H1 (cell line): ENCODE measurements around the gene GAB2. TPM values are rescaled to one million over a fixed set of nuclear protein-coding genes. Genes with fewer than 3 reads are reported as not detected.
A peak's percentile ranks its signal among the peaks of the same experiment; 100 is the strongest.

Experiments
- CTCF ChIA-PET: fragments of 300-600 bp; sonication (Branson Sonifier 250); formaldehyde crosslinking; loops from one replicate; lab custom pipeline; 2021; ENCODE audit not compliant: partially characterized antibody; lab: Charles Lee
- POLR2A ChIA-PET: fragments of 300-600 bp; sonication (Branson Sonifier 250); formaldehyde crosslinking; loops from one replicate; lab custom pipeline; 2021; ENCODE audit warnings: inconsistent platforms; ENCODE audit not compliant: partially characterized antibody; lab: Charles Lee
- DNase-seq, 2 experiments: peaks; one replicate each; pipeline versions ENCODE4 v3.0.0 to v3.0.0-alpha.2; 2010 to 2022; ENCODE audit warnings: low spot score in 2 of 2, low read depth in 1 of 2, mixed read lengths in 1 of 2
- FAIRE-seq: peaks from 2 replicates; lab custom pipeline; 2011; peaks lifted over from hg19 to GRCh38; lab: Jason Lieb, UNC
- H2AFZ ChIP-seq: 2 replicates; pipeline ENCODE4 v1.8.1; 2012; ENCODE audit warnings: low read length, inconsistent platforms
- H2AK5ac ChIP-seq: 2 replicates; pipeline ENCODE4 v1.6.1; 2013; ENCODE audit warnings: low read depth, low read length
- H2BK120ac ChIP-seq: replicated peaks from 2 replicates; pipeline ENCODE3; 2013; ENCODE audit warnings: low read depth, low read length, inconsistent platforms
- H2BK12ac ChIP-seq: 2 replicates; pipeline ENCODE4 v1.6.1; 2013; ENCODE audit warnings: low read depth, low read length
- H2BK15ac ChIP-seq: 2 replicates; pipeline ENCODE4 v1.6.1; 2013; ENCODE audit warnings: low read length
- H2BK20ac ChIP-seq: 2 replicates; pipeline ENCODE4 v1.6.1; 2013; ENCODE audit warnings: low read length
- H2BK5ac ChIP-seq: 2 replicates; pipeline ENCODE4 v1.6.1; 2013; ENCODE audit warnings: low read depth, low read length
- H3K14ac ChIP-seq: 2 replicates; pipeline ENCODE4 v1.6.1; 2013; ENCODE audit warnings: inconsistent platforms; ENCODE audit not compliant: insufficient read length
- H3K18ac ChIP-seq: 2 replicates; pipeline ENCODE4 v1.6.1; 2013; ENCODE audit warnings: low read length; ENCODE audit errors: extremely low read depth
- H3K23ac ChIP-seq: 2 replicates; pipeline ENCODE4 v1.6.1; 2013; ENCODE audit warnings: inconsistent platforms; ENCODE audit not compliant: insufficient read length
- H3K23me2 ChIP-seq: 2 replicates; pipeline ENCODE4 v1.6.1; 2013; ENCODE audit warnings: low read depth, low read length
- H3K27ac ChIP-seq: 2 replicates; pipeline ENCODE4 v1.6.1; 2011; ENCODE audit warnings: low read depth, low read length, inconsistent platforms
- H3K27me3 ChIP-seq, 4 experiments: replicated peaks in 1 of 4; 1 replicate in 1 of 4; 2 replicates in 3 of 4; pipeline versions ENCODE4 v1.6.1 to v1.8.1; 2011 to 2013; ENCODE audit warnings: low read length in 3 of 4, mild to moderate bottlenecking in 3 of 4, inconsistent platforms in 2 of 4, mixed read lengths in 2 of 4, moderate library complexity in 1 of 4; ENCODE audit not compliant: control insufficient read depth in 3 of 4, insufficient read depth in 3 of 4; ENCODE audit errors: extremely low read depth in 1 of 4
- H3K36me3 ChIP-seq, 4 experiments: 2 replicates each; pipeline versions ENCODE4 v1.6.1 to v1.8.1; 2011 to 2013; ENCODE audit warnings: mild to moderate bottlenecking in 4 of 4, low read length in 3 of 4, moderate library complexity in 2 of 4, control low read depth in 1 of 4, inconsistent platforms in 1 of 4; ENCODE audit not compliant: insufficient read depth in 4 of 4, control insufficient read depth in 2 of 4
- H3K4ac ChIP-seq: replicated peaks from 2 replicates; pipeline ENCODE3; 2013; ENCODE audit warnings: low read length, low read depth, mixed read lengths, inconsistent platforms; ENCODE audit not compliant: insufficient read length
- H3K4me1 ChIP-seq, 4 experiments: replicated peaks in 1 of 4; 1 replicate in 1 of 4; 2 replicates in 3 of 4; pipeline versions ENCODE4 v1.6.1 to v1.8.1; 2011 to 2013; ENCODE audit warnings: low read length in 3 of 4, inconsistent platforms in 2 of 4, mixed read lengths in 1 of 4; ENCODE audit not compliant: insufficient read depth in 4 of 4, control insufficient read depth in 3 of 4
- H3K4me2 ChIP-seq, 2 experiments: 2 replicates each; pipeline versions ENCODE4 v1.6.1 to v1.8.1; 2011 to 2013; ENCODE audit warnings: low read depth in 2 of 2, low read length in 2 of 2, control low read depth in 1 of 2, inconsistent platforms in 1 of 2, mild to moderate bottlenecking in 1 of 2; ENCODE audit not compliant: insufficient read depth in 1 of 2
- H3K4me3 ChIP-seq, 4 experiments: fragments of 200-600, 300-600 bp in 1 of 4; sonication (generic), shearing (Covaris generic), sonication (Bioruptor Twin) in 1 of 4; 2 replicates each; pipeline versions ENCODE4 v1.5.1 to v1.8.1; 2011 to 2016; ENCODE audit warnings: low read length in 4 of 4, low read depth in 3 of 4, control low read depth in 2 of 4, inconsistent platforms in 2 of 4, mild to moderate bottlenecking in 2 of 4, mixed read lengths in 1 of 4, moderate library complexity in 1 of 4; ENCODE audit not compliant: insufficient read depth in 2 of 4; ENCODE audit errors: extremely low read depth in 1 of 4
- H3K56ac ChIP-seq: replicated peaks from 2 replicates; pipeline ENCODE3; 2013; ENCODE audit warnings: low read depth, mild to moderate bottlenecking, mixed read lengths, low read length, inconsistent platforms; ENCODE audit not compliant: insufficient read length
- H3K79me1 ChIP-seq: 2 replicates; pipeline ENCODE4 v1.6.1; 2013; ENCODE audit warnings: low read depth, low read length, control low read depth
- H3K79me2 ChIP-seq, 2 experiments: 2 replicates each; pipeline versions ENCODE4 v1.6.1 to v1.8.1; 2012 to 2013; ENCODE audit warnings: low read length in 2 of 2, mild to moderate bottlenecking in 2 of 2, inconsistent platforms in 1 of 2; ENCODE audit not compliant: insufficient read depth in 2 of 2, control insufficient read depth in 1 of 2
- H3K9ac ChIP-seq, 4 experiments: replicated peaks in 1 of 4; 1 replicate in 1 of 4; 2 replicates in 3 of 4; pipeline versions ENCODE4 v1.6.1 to v1.8.1; 2011 to 2013; ENCODE audit warnings: low read depth in 3 of 4, low read length in 3 of 4, control low read depth in 2 of 4, mild to moderate bottlenecking in 2 of 4, moderate library complexity in 2 of 4, inconsistent platforms in 1 of 4; ENCODE audit errors: extremely low read depth in 1 of 4
- H3K9me3 ChIP-seq, 2 experiments: 2 replicates each; pipeline versions ENCODE4 v1.6.1 to v1.8.1; 2012 to 2013; ENCODE audit warnings: mild to moderate bottlenecking in 2 of 2, moderate library complexity in 2 of 2, control low read depth in 1 of 2, inconsistent platforms in 1 of 2, low read depth in 1 of 2, low read length in 1 of 2, mixed read lengths in 1 of 2; ENCODE audit not compliant: insufficient read depth in 2 of 2
- H4K20me1 ChIP-seq, 2 experiments: replicated peaks in 1 of 2; 2 replicates each; pipeline versions ENCODE3 to v1.8.1; 2011 to 2013; ENCODE audit warnings: inconsistent platforms in 2 of 2, low read length in 2 of 2, mild to moderate bottlenecking in 1 of 2; ENCODE audit not compliant: insufficient read depth in 2 of 2, control insufficient read depth in 1 of 2
- H4K5ac ChIP-seq: 2 replicates; pipeline ENCODE4 v1.6.1; 2013; ENCODE audit warnings: low read length, low read depth, mixed read lengths, inconsistent platforms; ENCODE audit not compliant: insufficient read length
- H4K8ac ChIP-seq: 2 replicates; pipeline ENCODE4 v1.8.0; 2013; ENCODE audit warnings: mild to moderate bottlenecking, moderate library complexity, low read length, inconsistent platforms; ENCODE audit not compliant: insufficient read depth; ENCODE audit errors: extremely low read depth
- H4K91ac ChIP-seq: replicated peaks from 2 replicates; pipeline ENCODE3; 2013; ENCODE audit warnings: low read length, mixed read lengths, inconsistent platforms; ENCODE audit not compliant: insufficient read length
- KDM5A ChIP-seq: fragments of 200-600 bp; IDR thresholded peaks from 2 replicates; pipeline ENCODE4 v1.7.1; 2012; ENCODE audit warnings: mild to moderate bottlenecking, low read length, inconsistent platforms, mixed read lengths
- SAP30 ChIP-seq: fragments of 300-600 bp; sonication (generic); IDR thresholded peaks from 2 replicates; pipeline ENCODE4 v1.7.1; 2012; ENCODE audit warnings: low read length, moderate library complexity, mild to moderate bottlenecking, inconsistent platforms; ENCODE audit not compliant: insufficient read depth, insufficient replicate concordance
- SIN3A ChIP-seq, 2 experiments: IDR thresholded peaks in 1 of 2; conservative IDR thresholded peaks in 1 of 2; 2 replicates each; pipeline ENCODE4 v1.6.1; 2011 to 2012; ENCODE audit warnings: low read length in 2 of 2, improper control_type of control experiment in 1 of 2, low read depth in 1 of 2, mild to moderate bottlenecking in 1 of 2
- WGBS, 2 experiments: shearing (Covaris generic) in 1 of 2; methylation state at CpG; one replicate each; pipeline versions ENCODE4 v1.1.6 to v1.1.7; 2013 to 2015; ENCODE audit warnings: low lambda C conversion rate in 2 of 2, mixed read lengths in 2 of 2, inconsistent platforms in 1 of 2, low coverage in 1 of 2, missing lambda C conversion rate in 1 of 2; ENCODE audit not compliant: insufficient replicate concordance in 2 of 2, insufficient coverage in 1 of 2, insufficient read length in 1 of 2; ENCODE audit errors: extremely low coverage in 1 of 2, missing lambda C conversion rate in 1 of 2; 5-methylcytosine and 5-hydroxymethylcytosine counted together
- polyA plus RNA-seq, 7 experiments: library from polyadenylated mRNA; depleted of rRNA in 3 of 7; stranded (reverse) in 5 of 7; unstranded in 2 of 7; fragments of >200 nt in 5 of 7; fragments of 200-250 nt in 2 of 7; gene quantifications; 1 replicate in 5 of 7; 2 replicates in 1 of 7; 4 replicates in 1 of 7; pipeline versions ENCODE4 v1.2.1 to v1.2.3, GENCODE V29; 2011 to 2013; ENCODE audit warnings: missing spikeins in 2 of 7, mixed read lengths in 2 of 7
- total RNA-seq: library from RNA; stranded (reverse); fragmentation: NEBNext Ultra II Directional; extraction: Animal tissue kit (Norgen Biotek cat#: 25700); gene quantifications from 2 replicates; pipeline ENCODE4 v1.2.1, GENCODE V29; 2021
- TF ChIP-seq, protein P1 (sequence below): IDR thresholded peaks from 2 replicates; pipeline ENCODE4 v1.6.1; 2012; ENCODE audit warnings: inconsistent platforms

The GAB2 gene
- total and polyA plus RNA-seq, 2 of the 8 experiments (the other 6 are each of a cell fraction or from before 2014, with no cell fraction given) = 6.3 to 14.0 TPM

DNA sequence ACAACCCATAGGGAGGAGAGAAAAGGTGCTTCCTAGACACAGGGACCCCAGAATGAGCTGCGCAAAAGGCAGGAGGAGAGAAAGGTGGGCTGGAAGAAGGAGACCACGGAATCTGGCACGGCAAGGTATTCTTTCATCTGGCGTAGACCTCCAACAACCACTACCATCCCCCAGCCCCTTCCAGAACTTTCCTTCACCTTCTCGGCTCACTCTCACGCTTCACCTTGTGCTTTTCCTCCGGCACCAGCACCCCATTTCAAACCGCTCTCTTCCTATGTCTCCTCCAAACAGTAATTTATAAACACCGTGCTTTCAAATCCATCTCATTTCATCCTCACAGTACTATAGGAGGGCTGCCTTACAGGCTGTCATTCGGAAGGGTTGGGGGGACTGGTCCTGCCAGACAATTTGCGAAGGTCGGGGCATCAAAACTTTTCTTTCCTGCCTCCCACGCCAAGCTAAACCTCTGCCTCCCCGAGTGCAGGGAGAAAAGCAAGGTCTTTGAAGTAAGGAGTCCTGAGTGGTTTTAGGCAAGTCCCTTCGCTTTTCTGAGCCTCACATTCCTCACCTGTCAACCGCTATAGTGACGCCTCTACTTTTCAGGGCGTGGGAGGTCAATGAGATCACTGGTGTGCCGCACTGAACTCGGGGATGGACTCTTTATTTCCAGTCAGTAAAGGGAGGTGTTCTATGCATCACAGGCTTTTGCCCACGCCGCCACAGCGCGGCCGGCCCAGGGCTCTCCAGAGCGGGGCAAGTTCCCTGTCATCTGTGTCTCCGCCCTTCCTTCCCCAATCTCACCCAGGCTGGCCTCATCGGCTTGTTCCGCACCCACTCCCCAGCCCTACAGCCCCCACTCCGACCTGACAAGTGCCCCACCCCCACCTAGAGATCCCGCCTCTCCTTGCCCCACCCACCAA, 230.0 kb downstream of the GAB2 start:
- H2AK5ac ChIP-seq = no peak overlapping the region
- peak overlapping the region; percentile 74 to 86 for H3K4me2 ChIP-seq
- H3K4me1 ChIP-seq = peaks cover 0 to 11% (median 2%) of the 10 kb centered on the region in 4 experiments; a peak in 6 of 7 replicates
- H3K27me3 ChIP-seq = peaks cover 0 to 4% (median 2%) of the 10 kb centered on the region in 4 experiments; a peak in 1 of 7 replicates
- FAIRE-seq = no peak
- H4K91ac ChIP-seq = no peak overlapping the region
- H3K14ac ChIP-seq = no peak overlapping the region
- no peaks in the 10 kb centered on the region for H3K79me2 ChIP-seq
- H3K4ac ChIP-seq = no peak overlapping the region
- no peak overlapping the region for H2BK5ac ChIP-seq
- H3K9me3 ChIP-seq = no peaks in the 10 kb centered on the region
- H2BK20ac ChIP-seq = no peak overlapping the region
- peaks cover 2% of the 10 kb centered on the region; the same call in 1 of the 2 replicates for H3K79me1 ChIP-seq
- H3K36me3 ChIP-seq = no peaks in the 10 kb centered on the region
- H2BK12ac ChIP-seq = no peak overlapping the region
- peak overlapping the region; percentile 54 to 84 (median 79) for H3K4me3 ChIP-seq
- H2BK15ac ChIP-seq = no peak overlapping the region
- TF ChIP-seq KDM5A = no peak
- TF ChIP-seq, protein P1, sequence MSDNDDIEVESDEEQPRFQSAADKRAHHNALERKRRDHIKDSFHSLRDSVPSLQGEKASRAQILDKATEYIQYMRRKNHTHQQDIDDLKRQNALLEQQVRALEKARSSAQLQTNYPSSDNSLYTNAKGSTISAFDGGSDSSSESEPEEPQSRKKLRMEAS = no peak
- 0 out of 4 replicates have a peak, but pooled peaks have one; percentile 19 to 45 for TF ChIP-seq SIN3A (conservative IDR thresholded peaks at IDR 0.05 in 1 of 2, IDR thresholded peaks at IDR 0.05 in 1 of 2; ENCODE audit: low read depth in 1 of 2, low read length in 2 of 2)
- peak; percentile 71 for TF ChIP-seq SAP30
- CTCF ChIA-PET = interaction anchor here (0.9 kb wide), 1 partner anchor 377 kb away, joined by 3 read pairs; no protein-coding TSS in a partner anchor
- no peak overlapping the region for H4K5ac ChIP-seq
- no peak overlapping the region for H3K18ac ChIP-seq
- H3K27ac ChIP-seq = no peak overlapping the region
- no peak for DNase-seq
- H3K23ac ChIP-seq = no peak overlapping the region
- WGBS, 2 experiments = 36% methylated on average over 26 of the region's 31 CpGs; no CpG with 5 or more reads in 1 of the 2 experiments
- no peak overlapping the region for H4K8ac ChIP-seq
- H2AFZ ChIP-seq = no peak overlapping the region
- H3K9ac ChIP-seq = no peak overlapping the region
- peaks cover 10% of the 10 kb centered on the region for H3K23me2 ChIP-seq
- no peak overlapping the region for H3K56ac ChIP-seq
- H4K20me1 ChIP-seq = peaks cover 0 to 3% of the 10 kb centered on the region in 2 experiments
- POLR2A ChIA-PET = interaction anchor here (0.8 to 3.7 kb wide), 6 partner anchors 12 to 48 kb away, joined by 3 to 16 read pairs (median 3); partner anchors contain the start of gene ALG8
- no peak overlapping the region for H2BK120ac ChIP-seq
